ENCODE data around the gene MUC4.

Gene MUC4

GRCh38 chr3:195811756-195812155 lies at the start of gene MUC4:
Gene MUC4 (minus strand): TSS chr3:195811929. CDS start chr3:195811817, 112 bp downstream.
- DNase-seq = no peak

GRCh38 chr3:195860456-195860855 lies 48.7 kb upstream of the MUC4 start:
- no peak for DNase-seq

GRCh38 chr3:195859846-195860411 lies 48.2 kb upstream of the MUC4 start:
- DNase-seq = no peak

GRCh38 chr3:195859061-195859845 lies 47.5 kb upstream of the MUC4 start:
- peak; percentile 79 for DNase-seq

- no peak for DNase-seq
These were observed 44.8 kb upstream of the MUC4 start for GRCh38 chr3:195856410-195857084.

GRCh38 chr3:195855471-195856409 lies 44.0 kb upstream of the MUC4 start:
- no peak for DNase-seq

GRCh38 chr3:195854628-195855294 lies 43.0 kb upstream of the MUC4 start:
- no peak for DNase-seq

- DNase-seq = no peak
These were observed 42.3 kb upstream of the MUC4 start for GRCh38 chr3:195853996-195854395.

GRCh38 chr3:195853036-195853435 lies 41.3 kb upstream of the MUC4 start:
- DNase-seq = no peak

- DNase-seq = peak; percentile 76
These were observed 39.3 kb upstream of the MUC4 start for GRCh38 chr3:195850857-195851543.

- no peak for DNase-seq
These were observed 37.8 kb upstream of the MUC4 start for GRCh38 chr3:195849322-195850074.

GRCh38 chr3:195847055-195847950 lies 35.6 kb upstream of the MUC4 start:
- no peak for DNase-seq

GRCh38 chr3:195845483-195845882 lies 33.8 kb upstream of the MUC4 start:
- DNase-seq = no peak

GRCh38 chr3:195844671-195845218 lies 33.0 kb upstream of the MUC4 start:
- no peak for DNase-seq

- no peak for DNase-seq
These were observed 27.7 kb upstream of the MUC4 start for GRCh38 chr3:195839260-195840010.

- DNase-seq = no peak
These were observed 27.0 kb upstream of the MUC4 start for GRCh38 chr3:195838714-195839113.

GRCh38 chr3:195836476-195837135 lies 24.9 kb upstream of the MUC4 start:
- no peak for DNase-seq

GRCh38 chr3:195835791-195836190 lies 24.1 kb upstream of the MUC4 start:
- DNase-seq = no peak

Measured in stimulated activated CD4-positive, alpha-beta T cell treated with anti-CD3 and anti-CD28 coated beads, Interleukin-4, amount 100 ng/mL, for 1 hour (primary cell).